ENCODE data around the gene SH2D3C. TPM values are rescaled to one million over a fixed set of nuclear protein-coding genes. Genes with fewer than 3 reads are reported as not detected.
A peak's percentile ranks its signal among the peaks of the same experiment; 100 is the strongest.

The SH2D3C gene
- total RNA-seq, 1 donor from 2014 or later, result 137 TPM

DNA sequence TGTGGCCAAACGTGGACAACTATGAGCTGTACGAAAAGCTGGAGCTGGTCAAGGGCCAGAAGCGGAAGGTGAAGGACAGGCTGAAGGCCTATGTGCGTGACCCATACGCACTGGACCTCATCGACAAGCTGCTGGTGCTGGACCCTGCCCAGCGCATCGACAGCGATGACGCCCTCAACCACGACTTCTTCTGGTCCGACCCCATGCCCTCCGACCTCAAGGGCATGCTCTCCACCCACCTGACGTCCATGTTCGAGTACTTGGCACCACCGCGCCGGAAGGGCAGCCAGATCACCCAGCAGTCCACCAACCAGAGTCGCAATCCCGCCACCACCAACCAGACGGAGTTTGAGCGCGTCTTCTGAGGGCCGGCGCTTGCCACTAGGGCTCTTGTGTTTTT is 10.7 kb upstream of the SH2D3C start:
- no peak for TF ChIP-seq CTCF (IDR thresholded peaks at IDR 0.05; ENCODE audit: unreplicated experiment)
- DNase-seq (ENCODE audit: low spot score), result no peak
- H3K9me3 Mint-ChIP-seq (ENCODE audit: unreplicated experiment), result no peaks in the 10 kb centered on the region
- peaks cover 20% of the 10 kb centered on the region for H3K27me3 Mint-ChIP-seq (ENCODE audit: unreplicated experiment)
- peak overlapping the region; percentile 79 for H3K4me3 Mint-ChIP-seq (ENCODE audit: unreplicated experiment)
- peaks cover 43% of the 10 kb centered on the region for H3K4me1 Mint-ChIP-seq (ENCODE audit: unreplicated experiment)
- H3K27ac Mint-ChIP-seq (ENCODE audit: unreplicated experiment), result peak overlapping the region; percentile 61
- peaks cover 42% of the 10 kb centered on the region for H3K36me3 Mint-ChIP-seq (ENCODE audit: low read depth, unreplicated experiment)

DNA sequence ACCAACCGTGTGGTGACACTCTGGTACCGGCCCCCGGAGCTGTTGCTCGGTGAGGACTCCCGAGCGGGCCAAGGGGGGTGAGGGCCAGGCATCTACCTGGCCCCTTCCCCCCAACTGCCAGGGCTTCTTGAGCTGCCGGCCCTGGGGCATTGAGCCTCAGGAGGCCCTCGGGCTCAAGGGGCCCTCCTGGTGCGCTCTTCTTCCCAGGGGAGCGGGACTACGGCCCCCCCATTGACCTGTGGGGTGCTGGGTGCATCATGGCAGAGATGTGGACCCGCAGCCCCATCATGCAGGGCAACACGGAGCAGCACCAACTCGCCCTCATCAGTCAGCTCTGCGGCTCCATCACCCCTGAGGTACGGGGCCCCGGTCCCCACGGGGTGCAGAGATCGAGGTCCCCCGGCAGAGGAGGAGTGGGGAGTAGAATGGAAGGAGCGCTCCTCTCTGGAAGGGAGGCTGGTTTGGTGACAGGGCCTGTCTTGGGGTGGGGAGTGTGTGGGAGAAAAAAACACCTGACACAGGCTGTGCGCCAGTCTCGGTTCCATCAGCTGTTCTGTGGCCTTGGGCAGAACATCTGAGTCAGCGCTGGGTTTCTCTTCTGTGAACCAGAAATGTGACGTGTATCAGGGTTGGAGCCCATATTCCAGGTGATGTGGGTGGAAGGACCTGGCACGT is 10.0 kb upstream of the SH2D3C start:
- Mint-ChIP-seq H3K4me1 (ENCODE audit: unreplicated experiment) (peaks cover 45% of the 10 kb centered on the region), H3K9me3 (ENCODE audit: unreplicated experiment) (no peaks in the 10 kb centered on the region), H3K36me3 (ENCODE audit: low read depth, unreplicated experiment) (peaks cover 42% of the 10 kb centered on the region), H3K4me3 (ENCODE audit: unreplicated experiment) (peak overlapping the region; percentile 51), H3K27me3 (ENCODE audit: unreplicated experiment) (peaks cover 20% of the 10 kb centered on the region), H3K27ac (ENCODE audit: unreplicated experiment) (peak overlapping the region; percentile 30)
- no peak for TF ChIP-seq CTCF (IDR thresholded peaks at IDR 0.05; ENCODE audit: unreplicated experiment)
- no peak for DNase-seq (ENCODE audit: low spot score)

DNA sequence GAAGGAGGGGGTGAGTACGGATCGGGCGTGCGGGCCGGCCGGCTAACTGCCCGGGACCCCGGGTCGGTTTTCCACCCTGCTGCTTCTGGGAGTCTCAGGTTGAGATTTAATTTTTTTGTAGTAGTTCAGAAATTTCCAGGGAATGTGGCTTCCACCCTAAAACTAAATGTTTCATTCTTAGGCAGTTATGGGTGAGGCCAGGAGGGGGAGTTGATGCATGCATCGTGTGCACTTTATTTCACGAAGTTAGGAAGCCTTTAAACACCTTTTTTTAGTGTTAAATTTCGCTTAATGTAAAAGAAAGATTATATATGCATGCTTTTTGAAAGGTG is 8.3 kb upstream of the SH2D3C start:
- H3K27me3 Mint-ChIP-seq (ENCODE audit: unreplicated experiment), result peaks cover 18% of the 10 kb centered on the region
- peak overlapping the region; percentile 97 for H3K4me3 Mint-ChIP-seq (ENCODE audit: unreplicated experiment)
- H3K36me3 Mint-ChIP-seq (ENCODE audit: low read depth, unreplicated experiment), result peaks cover 35% of the 10 kb centered on the region
- peak overlapping the region; percentile 89 for H3K27ac Mint-ChIP-seq (ENCODE audit: unreplicated experiment)
- no peaks in the 10 kb centered on the region for H3K9me3 Mint-ChIP-seq (ENCODE audit: unreplicated experiment)
- peaks cover 38% of the 10 kb centered on the region for H3K4me1 Mint-ChIP-seq (ENCODE audit: unreplicated experiment)
- DNase-seq (ENCODE audit: low spot score), result no peak
- peak; percentile 52 for TF ChIP-seq CTCF (IDR thresholded peaks at IDR 0.05; ENCODE audit: unreplicated experiment)

DNA sequence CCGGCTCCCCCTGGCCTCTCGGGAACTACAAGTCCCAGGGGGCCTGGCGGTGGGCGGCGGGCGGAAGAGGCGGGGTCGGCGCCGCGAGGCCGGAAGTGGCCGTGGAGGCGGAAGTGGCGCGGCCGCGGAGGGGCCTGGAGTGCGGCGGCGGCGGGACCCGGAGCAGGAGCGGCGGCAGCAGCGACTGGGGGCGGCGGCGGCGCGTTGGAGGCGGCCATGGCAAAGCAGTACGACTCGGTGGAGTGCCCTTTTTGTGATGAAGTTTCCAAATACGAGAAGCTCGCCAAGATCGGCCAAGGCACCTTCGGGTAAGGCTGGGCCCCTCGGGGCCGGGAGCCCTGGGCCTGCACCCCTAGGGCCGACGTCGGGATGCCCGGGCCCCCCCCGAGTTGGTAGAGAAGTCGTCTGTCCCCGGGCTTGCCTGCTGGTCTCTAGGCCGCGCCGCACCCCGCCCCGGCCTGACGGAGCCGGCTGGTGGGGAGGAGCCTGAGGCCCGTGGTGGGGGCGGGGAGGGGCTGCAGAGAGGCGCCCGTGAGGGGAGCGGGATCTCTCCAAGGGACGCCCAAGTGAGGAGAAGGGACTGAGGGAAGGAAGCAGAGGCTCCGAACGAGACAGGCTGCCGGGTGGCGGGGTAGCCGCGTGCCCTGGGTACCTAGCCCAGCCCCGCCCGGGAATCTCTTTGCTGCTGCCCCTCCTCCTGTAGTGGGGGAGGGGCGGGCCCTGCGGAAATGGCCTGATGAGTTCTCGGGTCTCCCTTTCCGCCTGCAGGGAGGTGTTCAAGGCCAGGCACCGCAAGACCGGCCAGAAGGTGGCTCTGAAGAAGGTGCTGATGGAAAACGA is 7.7 kb upstream of the SH2D3C start, which contains the start of gene CDK9:
TSS of gene CDK9 (plus strand) at position 102 of the 840 bp plus-strand sequence. CDS start at position 217, 115 bp downstream.
- peak within 1 kb of the TSS; percentile 97 for H3K4me3 Mint-ChIP-seq (ENCODE audit: unreplicated experiment)
- H3K36me3 Mint-ChIP-seq (ENCODE audit: low read depth, unreplicated experiment), result peaks cover 35% of the 10 kb centered on the region
- H3K4me1 Mint-ChIP-seq (ENCODE audit: unreplicated experiment), result peaks cover 38% of the 10 kb centered on the region
- peak within 1 kb of the TSS; percentile 89 for H3K27ac Mint-ChIP-seq (ENCODE audit: unreplicated experiment)
- no peaks in the 10 kb centered on the region for H3K9me3 Mint-ChIP-seq (ENCODE audit: unreplicated experiment)
- no peak for TF ChIP-seq CTCF (IDR thresholded peaks at IDR 0.05; ENCODE audit: unreplicated experiment)
- H3K27me3 Mint-ChIP-seq (ENCODE audit: unreplicated experiment), result peaks cover 18% of the 10 kb centered on the region
- DNase-seq (ENCODE audit: low spot score), result peak; percentile 95
